Measurements from ENCODE around the gene ANKRD29.

- TF ChIP-seq CTCF (IDR thresholded peaks at IDR 0.05; ENCODE audit: insufficient read depth, low read length) = no peak
- TF ChIP-seq POLR2AphosphoS5 (IDR thresholded peaks at IDR 0.05; ENCODE audit: low read depth) = no peak
These were observed 21.0 kb upstream of the ANKRD29 start for GRCh38 chr18:23683671-23684070.

All from HL-60 (cell line).